ENCODE measurements around the gene SH3RF3. TPM values are rescaled to one million over a fixed set of nuclear protein-coding genes. Genes with fewer than 3 reads are reported as not detected.
A peak's percentile ranks its signal among the peaks of the same experiment; 100 is the strongest.

Gene SH3RF3
- polyA plus RNA-seq, 1 donor (not counting 4 experiments of a cell fraction or from before 2014, with no cell fraction given), result 0.08 TPM

DNA sequence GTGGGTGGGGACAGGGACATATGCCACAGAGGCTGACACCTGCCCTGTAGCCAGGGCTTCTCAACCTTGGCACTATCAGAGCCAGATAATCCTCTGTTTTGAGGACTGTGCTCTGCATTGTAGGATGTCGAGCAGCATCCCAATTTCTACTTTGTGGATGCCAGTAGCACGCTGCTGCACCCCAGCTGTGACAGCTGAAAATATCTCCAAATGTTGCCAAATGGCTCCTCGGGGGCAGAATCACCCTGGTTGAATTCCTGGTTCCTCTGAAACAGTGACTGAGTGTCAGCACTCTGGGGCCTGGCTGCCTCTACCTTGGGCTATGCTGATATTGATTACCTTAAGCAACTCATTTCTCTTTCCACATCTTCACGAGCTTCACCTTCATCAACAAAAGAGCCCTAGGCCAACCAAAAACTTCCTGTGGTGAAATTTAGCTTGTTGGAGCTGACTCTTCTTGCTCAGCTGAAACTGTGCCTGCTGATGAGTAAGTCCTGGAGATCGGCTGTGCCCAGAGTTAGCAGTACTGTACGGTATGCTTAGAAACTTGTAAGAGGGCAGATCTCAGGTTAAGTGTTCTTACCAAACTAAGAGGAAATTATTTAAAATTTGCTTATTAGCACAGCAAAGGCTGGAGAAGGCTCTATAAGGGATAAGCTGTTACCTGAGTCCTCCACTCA lies 346.7 kb downstream of the SH3RF3 start:
- H3K4me3 ChIP-seq (ENCODE audit: control insufficient read depth in 2 of 3, extremely low read depth in 1 of 3, insufficient read depth in 2 of 3, low read depth in 1 of 3, low read length in 3 of 3), result no peak overlapping the region
- peak; percentile 94 for FAIRE-seq
- no peak overlapping the region for H2AFZ ChIP-seq (ENCODE audit: control insufficient read depth, low read length)
- H3K36me3 ChIP-seq (ENCODE audit: control insufficient read depth in 2 of 2, extremely low read depth in 1 of 2, insufficient read depth in 2 of 2, low read length in 2 of 2), result no peaks in the 10 kb centered on the region
- H3K9me3 ChIP-seq (ENCODE audit: control insufficient read depth, low read depth, low read length), result no peaks in the 10 kb centered on the region
- H3K9me1 ChIP-seq (ENCODE audit: control insufficient read depth, extremely low read depth, insufficient read depth, low read length), result no peaks in the 10 kb centered on the region
- no peaks in the 10 kb centered on the region for H3K79me2 ChIP-seq (ENCODE audit: control insufficient read depth, insufficient read depth, low read length)
- H3K9ac ChIP-seq (ENCODE audit: control insufficient read depth, extremely low read depth, insufficient read depth, low read length), result peak overlapping the region; percentile 26
- DNase-seq (ENCODE audit: low read depth, low spot score), result peak; percentile 66
- peak overlapping the region; percentile 3 for H3K27ac ChIP-seq (ENCODE audit: control insufficient read depth, insufficient read depth, low read length)
- dilution Hi-C loops (cut with MboI; ENCODE audit: extremely low pct_ligation_motif_present, low sequenced_read_pairs), result no loop called here
- H4K20me1 ChIP-seq (ENCODE audit: control insufficient read depth, extremely low read depth, insufficient read depth, low read length), result no peaks in the 10 kb centered on the region
- TF ChIP-seq, protein P1, sequence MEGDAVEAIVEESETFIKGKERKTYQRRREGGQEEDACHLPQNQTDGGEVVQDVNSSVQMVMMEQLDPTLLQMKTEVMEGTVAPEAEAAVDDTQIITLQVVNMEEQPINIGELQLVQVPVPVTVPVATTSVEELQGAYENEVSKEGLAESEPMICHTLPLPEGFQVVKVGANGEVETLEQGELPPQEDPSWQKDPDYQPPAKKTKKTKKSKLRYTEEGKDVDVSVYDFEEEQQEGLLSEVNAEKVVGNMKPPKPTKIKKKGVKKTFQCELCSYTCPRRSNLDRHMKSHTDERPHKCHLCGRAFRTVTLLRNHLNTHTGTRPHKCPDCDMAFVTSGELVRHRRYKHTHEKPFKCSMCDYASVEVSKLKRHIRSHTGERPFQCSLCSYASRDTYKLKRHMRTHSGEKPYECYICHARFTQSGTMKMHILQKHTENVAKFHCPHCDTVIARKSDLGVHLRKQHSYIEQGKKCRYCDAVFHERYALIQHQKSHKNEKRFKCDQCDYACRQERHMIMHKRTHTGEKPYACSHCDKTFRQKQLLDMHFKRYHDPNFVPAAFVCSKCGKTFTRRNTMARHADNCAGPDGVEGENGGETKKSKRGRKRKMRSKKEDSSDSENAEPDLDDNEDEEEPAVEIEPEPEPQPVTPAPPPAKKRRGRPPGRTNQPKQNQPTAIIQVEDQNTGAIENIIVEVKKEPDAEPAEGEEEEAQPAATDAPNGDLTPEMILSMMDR (optimal IDR thresholded peaks at IDR 0.05 in 1 of 3, IDR thresholded peaks at IDR 0.05 in 1 of 3, conservative IDR thresholded peaks at IDR 0.05 in 1 of 3; ENCODE audit: extremely low read depth in 1 of 3, insufficient read depth in 2 of 3, low read length in 3 of 3), result peak in 1 of 3 experiments; percentile 29
- no peak for TF ChIP-seq EZH2 (IDR thresholded peaks at IDR 0.05; ENCODE audit: low read length)
- peaks cover 6% of the 10 kb centered on the region for H3K27me3 ChIP-seq (ENCODE audit: control insufficient read depth, extremely low read depth, insufficient read depth, low read length)
- H3K4me2 ChIP-seq (ENCODE audit: control insufficient read depth, extremely low read depth, insufficient read depth, low read depth, low read length), result peak overlapping the region; percentile 50
- H3K4me1 ChIP-seq (ENCODE audit: control insufficient read depth, extremely low read depth, insufficient read depth, low read length), result peaks cover 34% of the 10 kb centered on the region

DNA sequence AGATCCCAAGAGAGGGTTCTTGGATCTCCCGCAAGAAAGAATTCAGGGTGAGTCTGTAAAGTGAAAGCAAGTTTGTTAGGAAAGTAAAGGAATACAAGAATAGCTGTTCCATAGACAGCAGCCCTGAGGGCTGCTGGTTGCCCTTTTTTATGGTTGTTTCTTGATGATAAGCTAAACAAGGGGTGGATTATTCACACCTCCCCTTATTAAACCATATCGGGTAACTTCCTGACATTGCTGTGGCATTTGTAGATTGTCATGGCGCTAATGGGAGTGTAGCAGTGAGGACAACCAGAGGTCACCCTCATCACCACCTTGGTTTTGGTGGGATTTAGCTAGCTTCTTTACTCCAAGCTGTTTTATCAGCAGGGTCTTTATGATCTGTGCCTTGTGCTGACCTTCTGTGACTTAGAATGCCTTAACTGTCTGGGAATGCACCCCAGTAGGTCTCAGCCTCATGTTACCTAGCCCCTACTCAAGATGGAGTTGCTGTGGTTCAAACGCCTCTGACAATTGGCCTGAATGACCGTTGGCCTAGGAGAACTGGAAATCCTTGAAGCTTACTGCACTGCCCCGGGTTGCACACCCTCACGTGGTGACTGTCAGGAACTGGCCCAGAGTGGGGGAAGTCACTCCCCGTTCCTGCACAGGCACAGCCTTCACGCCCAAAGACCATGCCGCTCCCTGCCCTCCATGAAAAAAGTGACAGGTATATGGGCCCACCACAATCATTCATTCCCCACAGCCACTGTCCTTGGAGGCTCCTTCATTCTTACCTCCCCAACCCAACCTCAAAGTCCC lies 347.8 kb downstream of the SH3RF3 start:
- Histone ChIP-seq H4K20me1 (ENCODE audit: control insufficient read depth, extremely low read depth, insufficient read depth, low read length) (no peaks in the 10 kb centered on the region), H3K4me3 (ENCODE audit: control insufficient read depth in 2 of 3, extremely low read depth in 1 of 3, insufficient read depth in 2 of 3, low read depth in 1 of 3, low read length in 3 of 3) (no peak overlapping the region), H3K27ac (ENCODE audit: control insufficient read depth, insufficient read depth, low read length) (no peak overlapping the region), H3K9ac (ENCODE audit: control insufficient read depth, extremely low read depth, insufficient read depth, low read length) (no peak overlapping the region), H3K9me3 (ENCODE audit: control insufficient read depth, low read depth, low read length) (no peaks in the 10 kb centered on the region), H3K79me2 (ENCODE audit: control insufficient read depth, insufficient read depth, low read length) (no peaks in the 10 kb centered on the region), H3K4me1 (ENCODE audit: control insufficient read depth, extremely low read depth, insufficient read depth, low read length) (peaks cover 30% of the 10 kb centered on the region), H3K27me3 (ENCODE audit: control insufficient read depth, extremely low read depth, insufficient read depth, low read length) (peaks cover 16% of the 10 kb centered on the region), H3K4me2 (ENCODE audit: control insufficient read depth, extremely low read depth, insufficient read depth, low read depth, low read length) (no peak overlapping the region), H3K36me3 (ENCODE audit: control insufficient read depth in 2 of 2, extremely low read depth in 1 of 2, insufficient read depth in 2 of 2, low read length in 2 of 2) (no peaks in the 10 kb centered on the region), H2AFZ (ENCODE audit: control insufficient read depth, low read length) (no peak overlapping the region), H3K9me1 (ENCODE audit: control insufficient read depth, extremely low read depth, insufficient read depth, low read length) (no peaks in the 10 kb centered on the region)
- dilution Hi-C loops (cut with MboI; ENCODE audit: extremely low pct_ligation_motif_present, low sequenced_read_pairs), result no loop called here
- FAIRE-seq (peak; percentile 29), DNase-seq (ENCODE audit: low read depth, low spot score) (no peak)
- TF ChIP-seq, protein P1 (optimal IDR thresholded peaks at IDR 0.05 in 1 of 3, IDR thresholded peaks at IDR 0.05 in 1 of 3, conservative IDR thresholded peaks at IDR 0.05 in 1 of 3; ENCODE audit: extremely low read depth in 1 of 3, insufficient read depth in 2 of 3, low read length in 3 of 3), result no peak
- no peak for TF ChIP-seq EZH2 (IDR thresholded peaks at IDR 0.05; ENCODE audit: low read length)

Measured in keratinocyte (primary cell).